HepG2 (cell line): ENCODE results near the gene SLC44A4. TPM values are rescaled to one million over a fixed set of nuclear protein-coding genes. Genes with fewer than 3 reads are reported as not detected.

ENCODE experiments used
- CCDC6 ChIP-seq: sonication (generic); formaldehyde crosslinking; IDR thresholded peaks from 2 replicates; pipeline ENCODE4 v1.8.1; 2022; ENCODE audit warnings: mild to moderate bottlenecking, missing genetic modification reagents, moderate library complexity
- EEA1 ChIP-seq: sonication (generic); formaldehyde crosslinking; IDR thresholded peaks from 2 replicates; pipeline ENCODE4 v1.5.1; 2020; ENCODE audit warnings: mild to moderate bottlenecking, missing genetic modification reagents, borderline replicate concordance
- MEIS2 ChIP-seq: sonication (generic); formaldehyde crosslinking; IDR thresholded peaks from 2 replicates; pipeline ENCODE4 v1.9.0; 2021; ENCODE audit warnings: mild to moderate bottlenecking, missing genetic modification reagents
- NFE2 ChIP-seq: sonication (generic); formaldehyde crosslinking; IDR thresholded peaks from 2 replicates; pipeline ENCODE4 v1.4.0; 2020; ENCODE audit warnings: missing genetic modification reagents
- NPAS2 ChIP-seq: sonication (generic); formaldehyde crosslinking; IDR thresholded peaks from 2 replicates; pipeline ENCODE4 v1.8.0; 2022; ENCODE audit warnings: mild to moderate bottlenecking, missing genetic modification reagents, borderline replicate concordance
- NR3C1 ChIP-seq: sonication (generic); formaldehyde crosslinking; IDR thresholded peaks from 2 replicates; pipeline ENCODE4 v1.4.0; 2020; ENCODE audit warnings: missing genetic modification reagents
- RBM39 ChIP-seq: fragments of 200-400 bp; formaldehyde crosslinking; IDR thresholded peaks from one replicate; pipeline ENCODE4 v1.6.1; 2018; ENCODE audit warnings: antibody characterized with exemption, mild to moderate bottlenecking, low read depth, low read length; ENCODE audit not compliant: poor library complexity, severe bottlenecking
- REXO4 ChIP-seq: sonication (generic); formaldehyde crosslinking; IDR thresholded peaks from 2 replicates; pipeline ENCODE4 v1.8.0; 2022; ENCODE audit warnings: missing genetic modification reagents, mild to moderate bottlenecking, borderline replicate concordance
- SRSF1 ChIP-seq: fragments of 200-400 bp; formaldehyde crosslinking; optimal IDR thresholded peaks from 2 replicates; pipeline ENCODE3; 2017; ENCODE audit warnings: mild to moderate bottlenecking, low read depth, low read length, moderate library complexity
- STAT5B ChIP-seq: sonication (generic); formaldehyde crosslinking; IDR thresholded peaks from 2 replicates; pipeline ENCODE4 v1.4.0; 2020; ENCODE audit warnings: missing genetic modification reagents
- TAF15 ChIP-seq: fragments of 200-400 bp; formaldehyde crosslinking; IDR thresholded peaks from one replicate; pipeline ENCODE4 v1.6.1; 2018; ENCODE audit warnings: mild to moderate bottlenecking, low read depth, low read length; ENCODE audit not compliant: poor library complexity, severe bottlenecking
- TEAD3 ChIP-seq: optimal IDR thresholded peaks from 2 replicates; pipeline ENCODE3; 2016; ENCODE audit warnings: borderline replicate concordance
- ZFYVE20 ChIP-seq: sonication (generic); formaldehyde crosslinking; IDR thresholded peaks from 2 replicates; pipeline ENCODE4 v1.8.0; 2023; ENCODE audit warnings: low read depth, mild to moderate bottlenecking, moderate library complexity, missing genetic modification reagents, borderline replicate concordance
- ZMAT3 ChIP-seq: sonication (generic); formaldehyde crosslinking; conservative IDR thresholded peaks from 2 replicates; pipeline ENCODE4 v1.7.0; 2021; ENCODE audit warnings: missing genetic modification reagents
- ZNF256 ChIP-seq: sonication (generic); formaldehyde crosslinking; conservative IDR thresholded peaks from 2 replicates; pipeline ENCODE4 v1.4.0; 2020; ENCODE audit warnings: missing genetic modification reagents
- ZNF510 ChIP-seq: sonication (generic); formaldehyde crosslinking; IDR thresholded peaks from 2 replicates; pipeline ENCODE4 v1.4.0; 2020; ENCODE audit warnings: low read depth, mild to moderate bottlenecking, missing genetic modification reagents
- ZSCAN12 ChIP-seq: sonication (generic); formaldehyde crosslinking; IDR thresholded peaks from 2 replicates; pipeline ENCODE4 v1.9.0; 2021; ENCODE audit warnings: mild to moderate bottlenecking, missing genetic modification reagents
- ZSCAN25 ChIP-seq: sonication (generic); formaldehyde crosslinking; IDR thresholded peaks from 2 replicates; pipeline ENCODE4 v1.8.0; 2022; ENCODE audit warnings: mild to moderate bottlenecking, missing genetic modification reagents
- polyA plus RNA-seq, 8 experiments: library from polyadenylated mRNA; depleted of rRNA in 3 of 8; stranded (reverse) in 7 of 8; unstranded in 1 of 8; fragments of >200 nt; fragmentation: Illumina TruSeq in 4 of 8; extraction: Trizol in 4 of 8; gene quantifications; 2 replicates each; pipeline versions ENCODE4 v1.2.1 to v1.2.3, GENCODE V29; 2011 to 2016; ENCODE audit warnings: low read depth in 4 of 8, missing spikeins in 1 of 8, mixed read lengths in 1 of 8; ENCODE audit not compliant: insufficient read depth in 1 of 8
- total RNA-seq, 5 experiments: library from RNA; depleted of rRNA; stranded (reverse); fragments of >200 nt; fragmentation: Illumina TruSeq; extraction: Trizol; gene quantifications; 2 replicates each; pipeline ENCODE4 v1.2.3, GENCODE V29; 2016; ENCODE audit warnings: low read depth in 1 of 5
- TF ChIP-seq, protein P1 (sequence below): IDR thresholded peaks from 2 replicates; pipeline ENCODE4 v1.6.1; 2012; ENCODE audit warnings: low read length, improper control_type of control experiment
- TF ChIP-seq, protein P2 (sequence below): sonication (generic); formaldehyde crosslinking; IDR thresholded peaks from 2 replicates; pipeline ENCODE4 v1.9.0; 2021; ENCODE audit warnings: missing genetic modification reagents, borderline replicate concordance
- TF ChIP-seq, protein P3 (sequence below): sonication (generic); formaldehyde crosslinking; IDR thresholded peaks from 2 replicates; pipeline ENCODE4 v1.4.0; 2020; ENCODE audit warnings: missing genetic modification reagents, borderline replicate concordance
- TF ChIP-seq, protein P4 (sequence below): sonication (generic); formaldehyde crosslinking; IDR thresholded peaks from 2 replicates; pipeline ENCODE4 v1.4.0; 2020; ENCODE audit warnings: mild to moderate bottlenecking, missing genetic modification reagents

SLC44A4 gene
- total and polyA plus RNA-seq, 2 of the 13 experiments (the other 11 are each of a cell fraction or from before 2014, with no cell fraction given), result 3.5 to 5.9 TPM

DNA sequence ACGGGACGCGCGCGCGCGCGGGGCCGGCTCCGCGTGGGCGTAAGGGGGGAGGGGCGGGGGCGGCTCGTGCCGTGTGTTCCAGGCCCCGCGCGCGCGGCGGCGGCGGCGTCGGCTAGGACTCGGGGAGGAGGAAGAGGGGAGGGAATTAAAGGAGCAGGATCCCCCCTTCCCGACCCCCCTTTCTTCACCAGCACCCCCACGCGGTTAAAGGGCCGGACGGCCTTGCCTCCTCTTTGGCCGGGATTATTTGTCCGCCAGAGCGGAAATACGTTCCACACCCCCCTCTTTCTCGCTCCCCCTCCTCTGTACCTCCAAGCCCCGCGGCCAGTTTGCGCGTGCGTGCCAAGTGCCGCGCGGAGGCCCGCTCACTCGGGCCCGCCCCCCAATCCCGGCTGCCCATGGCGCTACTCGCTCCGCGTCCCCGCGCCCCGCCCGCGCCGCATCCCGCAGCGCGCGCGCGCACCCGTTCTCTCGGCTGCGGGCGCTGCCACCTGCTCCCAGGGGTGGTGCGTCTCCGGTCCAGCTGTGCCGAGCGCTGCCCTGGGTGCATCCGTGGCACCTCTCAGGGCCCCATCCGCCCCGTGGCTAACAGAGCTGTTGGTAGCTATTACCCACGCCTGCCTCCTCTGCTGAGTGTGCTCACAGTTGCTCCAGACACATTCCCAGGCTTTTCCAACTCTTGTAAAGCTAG lies 23.3 kb upstream of the SLC44A4 start, which contains the start of gene ZBTB12 (continued):
- TF ChIP-seq MEIS2 (CRISPR knock-in tag), result peak; percentile 61
- TF ChIP-seq NFE2 (CRISPR knock-in tag), result no peak
- TF ChIP-seq ZSCAN25 (CRISPR knock-in tag), result peak; percentile 49; the same call in 1 of the 2 replicates
- TF ChIP-seq, protein P1, sequence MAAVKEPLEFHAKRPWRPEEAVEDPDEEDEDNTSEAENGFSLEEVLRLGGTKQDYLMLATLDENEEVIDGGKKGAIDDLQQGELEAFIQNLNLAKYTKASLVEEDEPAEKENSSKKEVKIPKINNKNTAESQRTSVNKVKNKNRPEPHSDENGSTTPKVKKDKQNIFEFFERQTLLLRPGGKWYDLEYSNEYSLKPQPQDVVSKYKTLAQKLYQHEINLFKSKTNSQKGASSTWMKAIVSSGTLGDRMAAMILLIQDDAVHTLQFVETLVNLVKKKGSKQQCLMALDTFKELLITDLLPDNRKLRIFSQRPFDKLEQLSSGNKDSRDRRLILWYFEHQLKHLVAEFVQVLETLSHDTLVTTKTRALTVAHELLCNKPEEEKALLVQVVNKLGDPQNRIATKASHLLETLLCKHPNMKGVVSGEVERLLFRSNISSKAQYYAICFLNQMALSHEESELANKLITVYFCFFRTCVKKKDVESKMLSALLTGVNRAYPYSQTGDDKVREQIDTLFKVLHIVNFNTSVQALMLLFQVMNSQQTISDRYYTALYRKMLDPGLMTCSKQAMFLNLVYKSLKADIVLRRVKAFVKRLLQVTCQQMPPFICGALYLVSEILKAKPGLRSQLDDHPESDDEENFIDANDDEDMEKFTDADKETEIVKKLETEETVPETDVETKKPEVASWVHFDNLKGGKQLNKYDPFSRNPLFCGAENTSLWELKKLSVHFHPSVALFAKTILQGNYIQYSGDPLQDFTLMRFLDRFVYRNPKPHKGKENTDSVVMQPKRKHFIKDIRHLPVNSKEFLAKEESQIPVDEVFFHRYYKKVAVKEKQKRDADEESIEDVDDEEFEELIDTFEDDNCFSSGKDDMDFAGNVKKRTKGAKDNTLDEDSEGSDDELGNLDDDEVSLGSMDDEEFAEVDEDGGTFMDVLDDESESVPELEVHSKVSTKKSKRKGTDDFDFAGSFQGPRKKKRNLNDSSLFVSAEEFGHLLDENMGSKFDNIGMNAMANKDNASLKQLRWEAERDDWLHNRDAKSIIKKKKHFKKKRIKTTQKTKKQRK, result no peak
- no peak for TF ChIP-seq EEA1 (CRISPR knock-in tag)
- no peak for TF ChIP-seq RBM39
- no peak for TF ChIP-seq NPAS2 (CRISPR knock-in tag)
- no peak for TF ChIP-seq ZFYVE20 (CRISPR knock-in tag)
- TF ChIP-seq ZMAT3, result no peak
- TF ChIP-seq CCDC6 (CRISPR knock-in tag), result 0 out of 2 replicates have a peak, but pooled peaks have one; percentile 47
- no peak for TF ChIP-seq ZSCAN12
- TF ChIP-seq, protein P2, sequence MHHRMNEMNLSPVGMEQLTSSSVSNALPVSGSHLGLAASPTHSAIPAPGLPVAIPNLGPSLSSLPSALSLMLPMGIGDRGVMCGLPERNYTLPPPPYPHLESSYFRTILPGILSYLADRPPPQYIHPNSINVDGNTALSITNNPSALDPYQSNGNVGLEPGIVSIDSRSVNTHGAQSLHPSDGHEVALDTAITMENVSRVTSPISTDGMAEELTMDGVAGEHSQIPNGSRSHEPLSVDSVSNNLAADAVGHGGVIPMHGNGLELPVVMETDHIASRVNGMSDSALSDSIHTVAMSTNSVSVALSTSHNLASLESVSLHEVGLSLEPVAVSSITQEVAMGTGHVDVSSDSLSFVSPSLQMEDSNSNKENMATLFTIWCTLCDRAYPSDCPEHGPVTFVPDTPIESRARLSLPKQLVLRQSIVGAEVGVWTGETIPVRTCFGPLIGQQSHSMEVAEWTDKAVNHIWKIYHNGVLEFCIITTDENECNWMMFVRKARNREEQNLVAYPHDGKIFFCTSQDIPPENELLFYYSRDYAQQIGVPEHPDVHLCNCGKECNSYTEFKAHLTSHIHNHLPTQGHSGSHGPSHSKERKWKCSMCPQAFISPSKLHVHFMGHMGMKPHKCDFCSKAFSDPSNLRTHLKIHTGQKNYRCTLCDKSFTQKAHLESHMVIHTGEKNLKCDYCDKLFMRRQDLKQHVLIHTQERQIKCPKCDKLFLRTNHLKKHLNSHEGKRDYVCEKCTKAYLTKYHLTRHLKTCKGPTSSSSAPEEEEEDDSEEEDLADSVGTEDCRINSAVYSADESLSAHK, result no peak
- TF ChIP-seq, protein P3, sequence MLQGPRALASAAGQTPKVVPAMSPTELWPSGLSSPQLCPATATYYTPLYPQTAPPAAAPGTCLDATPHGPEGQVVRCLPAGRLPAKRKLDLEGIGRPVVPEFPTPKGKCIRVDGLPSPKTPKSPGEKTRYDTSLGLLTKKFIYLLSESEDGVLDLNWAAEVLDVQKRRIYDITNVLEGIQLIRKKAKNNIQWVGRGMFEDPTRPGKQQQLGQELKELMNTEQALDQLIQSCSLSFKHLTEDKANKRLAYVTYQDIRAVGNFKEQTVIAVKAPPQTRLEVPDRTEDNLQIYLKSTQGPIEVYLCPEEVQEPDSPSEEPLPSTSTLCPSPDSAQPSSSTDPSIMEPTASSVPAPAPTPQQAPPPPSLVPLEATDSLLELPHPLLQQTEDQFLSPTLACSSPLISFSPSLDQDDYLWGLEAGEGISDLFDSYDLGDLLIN (CRISPR knock-in tag), result peak; percentile 26; the same call in 1 of the 2 replicates
- no peak for TF ChIP-seq SRSF1
- TF ChIP-seq REXO4, result peak; percentile 60; the same call in 1 of the 2 replicates
- TF ChIP-seq, protein P4, sequence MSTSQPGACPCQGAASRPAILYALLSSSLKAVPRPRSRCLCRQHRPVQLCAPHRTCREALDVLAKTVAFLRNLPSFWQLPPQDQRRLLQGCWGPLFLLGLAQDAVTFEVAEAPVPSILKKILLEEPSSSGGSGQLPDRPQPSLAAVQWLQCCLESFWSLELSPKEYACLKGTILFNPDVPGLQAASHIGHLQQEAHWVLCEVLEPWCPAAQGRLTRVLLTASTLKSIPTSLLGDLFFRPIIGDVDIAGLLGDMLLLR (CRISPR knock-in tag), result peak; percentile 52; the same call in 1 of the 2 replicates
- no peak for TF ChIP-seq ZNF256 (CRISPR knock-in tag)
- peak; percentile 70 for TF ChIP-seq TAF15
- no peak for TF ChIP-seq NR3C1 (CRISPR knock-in tag)
- TF ChIP-seq ZNF510 (CRISPR knock-in tag), result no peak
- TF ChIP-seq TEAD3 (CRISPR knock-in tag), result no peak
- TF ChIP-seq STAT5B, result no peak
